Lower leg skin (tissue), 3 donors: ENCODE data around the gene UNC79.

Experiments used
- CTCF ChIP-seq, 3 donors: fragments of 450-650 bp; IDR thresholded peaks; one replicate each; pipeline ENCODE4 v1.5.1; 2016; ENCODE audit warnings: antibody characterized with exemption in 3 of 3, mild to moderate bottlenecking in 3 of 3, moderate library complexity in 2 of 3
- POLR2A ChIP-seq, 2 donors: fragments of 450-650 bp; IDR thresholded peaks; one replicate each; pipeline ENCODE4 v1.6.1; 2016 to 2017; ENCODE audit warnings: antibody characterized with exemption in 2 of 2, mild to moderate bottlenecking in 1 of 2, moderate library complexity in 1 of 2

DNA sequence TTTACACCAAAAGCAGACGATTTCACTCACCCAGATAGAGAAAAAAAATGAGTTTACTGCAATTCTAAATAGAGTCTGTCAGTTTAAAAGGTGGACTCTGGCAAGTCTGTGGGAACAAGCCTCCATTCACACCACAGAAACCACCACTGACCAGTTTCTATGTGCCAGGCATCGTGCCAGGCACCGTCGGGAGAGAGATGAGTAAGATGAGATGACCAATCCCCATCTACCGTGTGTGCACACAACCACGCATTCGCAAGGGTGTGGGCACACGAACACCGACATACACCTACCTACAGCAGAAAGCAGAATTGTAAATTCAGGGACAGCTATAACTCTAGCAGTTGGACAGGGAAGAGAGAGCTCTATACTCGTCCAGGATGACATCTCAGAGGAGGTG lies 299.3 kb downstream of the UNC79 start:
- no peak for TF ChIP-seq CTCF (IDR thresholded peaks at IDR 0.05)
- no peak for TF ChIP-seq POLR2A (IDR thresholded peaks at IDR 0.05)
